ENCODE results near the gene MAIP1.

MAIP1 gene

GRCh38 chr2:199966405-199966804 lies 11.0 kb downstream of the MAIP1 start:
- no peak for DNase-seq (ENCODE audit: low spot score)
- TF ChIP-seq CTCF (IDR thresholded peaks at IDR 0.05; ENCODE audit: extremely low read depth, missing control alignments): no peak

DNA sequence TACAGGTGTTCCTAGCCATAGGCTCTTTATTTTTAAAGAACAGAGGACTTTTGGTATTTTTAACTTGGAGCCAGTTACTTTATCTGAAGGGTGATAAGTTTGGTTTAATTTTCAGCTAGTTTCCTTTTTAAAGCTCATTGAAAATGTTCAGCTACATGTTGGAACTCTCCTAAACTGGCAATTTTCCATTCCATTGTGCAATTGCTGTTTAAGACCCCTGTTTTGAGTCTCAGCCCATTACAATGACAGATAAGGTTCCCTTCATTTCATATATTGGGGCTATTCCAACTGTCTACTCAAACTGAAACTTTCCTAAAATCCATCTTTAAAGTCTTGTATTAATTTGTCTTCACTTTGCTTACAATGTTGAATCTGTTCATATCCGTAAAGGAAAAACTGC lies 11.6 kb downstream of the MAIP1 start:
- no peak for TF ChIP-seq CTCF (IDR thresholded peaks at IDR 0.05; ENCODE audit: extremely low read depth, missing control alignments)
- DNase-seq (ENCODE audit: low spot score): no peak

- no peak for DNase-seq (ENCODE audit: low spot score)
- TF ChIP-seq CTCF (IDR thresholded peaks at IDR 0.05; ENCODE audit: extremely low read depth, missing control alignments): no peak
These were observed 12.7 kb downstream of the MAIP1 start for GRCh38 chr2:199968126-199968525.

- DNase-seq (ENCODE audit: low spot score): no peak
- no peak for TF ChIP-seq CTCF (IDR thresholded peaks at IDR 0.05; ENCODE audit: extremely low read depth, missing control alignments)
These were observed 16.8 kb downstream of the MAIP1 start for GRCh38 chr2:199972088-199972626.

DNA sequence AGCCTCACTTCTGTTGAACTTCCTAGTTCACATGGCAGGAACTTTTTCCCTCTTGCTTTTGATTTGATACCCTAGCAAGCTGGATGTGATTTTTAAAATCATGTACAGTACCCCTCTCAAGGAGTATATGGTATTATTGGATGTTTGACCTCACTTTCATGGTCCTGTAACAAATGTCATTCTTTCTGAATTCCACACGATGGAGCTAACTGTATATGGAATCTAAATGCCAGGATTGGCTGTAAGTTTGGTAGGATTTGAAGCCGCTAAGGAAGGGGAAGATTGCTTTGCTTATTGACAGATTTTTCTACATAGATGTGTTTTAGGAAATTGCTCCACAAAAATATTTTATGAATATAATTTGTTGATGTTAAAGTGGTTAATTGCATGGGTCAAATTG lies 18.3 kb downstream of the MAIP1 start:
- DNase-seq (ENCODE audit: low spot score): no peak
- no peak for TF ChIP-seq CTCF (IDR thresholded peaks at IDR 0.05; ENCODE audit: extremely low read depth, missing control alignments)

GRCh38 chr2:199975273-199975895 lies 20.0 kb downstream of the MAIP1 start:
- DNase-seq (ENCODE audit: low spot score): no peak
- TF ChIP-seq CTCF (IDR thresholded peaks at IDR 0.05; ENCODE audit: extremely low read depth, missing control alignments): no peak

DNA sequence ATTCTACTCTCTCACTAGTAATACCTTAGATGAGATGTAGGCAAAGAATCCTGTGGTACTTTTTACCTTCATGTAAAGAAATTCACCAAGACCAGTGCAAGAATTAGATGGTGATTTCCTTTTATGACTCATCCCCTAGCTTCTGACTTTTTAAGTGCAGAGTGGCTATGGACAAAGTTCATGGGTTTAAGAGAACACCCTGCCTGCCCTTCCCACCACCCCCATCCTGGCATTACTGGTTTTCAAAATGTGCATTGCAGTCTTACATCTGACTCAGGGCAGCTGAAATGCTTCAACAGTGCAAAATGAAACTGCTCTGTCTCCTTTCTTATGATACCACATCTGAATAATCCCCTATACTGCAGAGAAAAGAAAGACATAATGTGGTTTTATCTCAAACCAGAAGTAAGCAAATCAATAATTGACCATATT lies 22.6 kb downstream of the MAIP1 start:
- TF ChIP-seq CTCF (IDR thresholded peaks at IDR 0.05; ENCODE audit: extremely low read depth, missing control alignments): no peak
- no peak for DNase-seq (ENCODE audit: low spot score)

Data from GM20000 (cell line).